ENCODE data around the gene USP31.

DNA sequence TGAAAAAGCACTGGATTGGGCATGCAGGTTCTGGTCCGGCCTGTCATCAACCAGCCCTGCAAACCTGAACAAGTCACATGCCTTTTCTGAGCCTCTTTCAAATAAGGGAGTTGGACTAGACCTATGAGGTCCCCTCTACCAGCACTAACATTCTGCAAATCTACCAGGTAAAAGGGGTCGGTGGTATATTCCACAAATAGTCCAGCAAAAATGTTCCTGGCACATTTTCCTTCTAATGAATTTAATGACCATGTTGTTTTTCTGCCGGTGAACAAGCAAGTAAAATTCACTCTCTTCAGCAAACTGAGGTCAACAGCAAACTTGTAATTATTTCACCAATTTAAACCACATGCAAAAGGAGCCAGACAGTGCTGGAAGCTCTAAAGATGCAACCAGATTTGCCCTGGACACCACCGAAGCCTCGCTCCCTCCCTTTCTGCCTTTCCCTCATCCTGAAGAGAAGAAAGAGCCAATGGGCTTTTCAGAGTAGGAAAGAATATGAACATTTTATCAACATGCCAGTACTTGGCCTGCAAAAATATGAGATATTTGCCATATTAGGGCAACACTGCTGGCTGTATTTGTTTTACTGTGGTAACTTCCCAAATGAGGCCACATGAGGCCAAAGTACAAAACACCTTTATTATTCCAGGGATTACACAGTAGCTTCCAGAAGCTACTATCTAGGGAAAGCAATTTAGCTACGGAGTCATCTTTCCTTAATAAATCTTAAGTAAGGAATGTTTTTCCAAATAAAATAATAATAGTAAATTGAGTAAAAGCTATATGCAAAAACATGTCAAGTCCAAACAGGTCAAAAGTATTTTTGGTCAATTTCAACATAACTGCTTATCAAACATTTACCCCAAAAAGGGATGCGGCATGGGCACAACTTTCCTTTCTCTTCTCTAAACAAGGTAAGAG, 45.0 kb downstream of the USP31 start:
- TF ChIP-seq, protein P1, sequence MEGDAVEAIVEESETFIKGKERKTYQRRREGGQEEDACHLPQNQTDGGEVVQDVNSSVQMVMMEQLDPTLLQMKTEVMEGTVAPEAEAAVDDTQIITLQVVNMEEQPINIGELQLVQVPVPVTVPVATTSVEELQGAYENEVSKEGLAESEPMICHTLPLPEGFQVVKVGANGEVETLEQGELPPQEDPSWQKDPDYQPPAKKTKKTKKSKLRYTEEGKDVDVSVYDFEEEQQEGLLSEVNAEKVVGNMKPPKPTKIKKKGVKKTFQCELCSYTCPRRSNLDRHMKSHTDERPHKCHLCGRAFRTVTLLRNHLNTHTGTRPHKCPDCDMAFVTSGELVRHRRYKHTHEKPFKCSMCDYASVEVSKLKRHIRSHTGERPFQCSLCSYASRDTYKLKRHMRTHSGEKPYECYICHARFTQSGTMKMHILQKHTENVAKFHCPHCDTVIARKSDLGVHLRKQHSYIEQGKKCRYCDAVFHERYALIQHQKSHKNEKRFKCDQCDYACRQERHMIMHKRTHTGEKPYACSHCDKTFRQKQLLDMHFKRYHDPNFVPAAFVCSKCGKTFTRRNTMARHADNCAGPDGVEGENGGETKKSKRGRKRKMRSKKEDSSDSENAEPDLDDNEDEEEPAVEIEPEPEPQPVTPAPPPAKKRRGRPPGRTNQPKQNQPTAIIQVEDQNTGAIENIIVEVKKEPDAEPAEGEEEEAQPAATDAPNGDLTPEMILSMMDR (IDR thresholded peaks at IDR 0.05; ENCODE audit: low read length), result no peak
- TF ChIP-seq EZH2 (IDR thresholded peaks at IDR 0.05; ENCODE audit: borderline replicate concordance, low read length), result no peak

All from OCI-LY1 (cell line).